Smooth muscle cell (in vitro differentiated cells): ENCODE data around the gene ACER3. TPM values are rescaled to one million over a fixed set of nuclear protein-coding genes. Genes with fewer than 3 reads are reported as not detected.
"Not testable (repeated sequence)": the region's sequence is repeated elsewhere in the genome, so short reads cannot be mapped to it uniquely, and the experiment has no call there.

Source experiments
- DNase-seq: peaks from one replicate; lab custom pipeline; 2025; ENCODE audit not compliant: unreplicated experiment; lab: John Stamatoyannopoulos, UW
- H2AFZ ChIP-seq: fragments of 200-600 bp; sonication (generic); 2 replicates; pipeline ENCODE4 v1.6.0; 2016; ENCODE audit warnings: antibody characterized with exemption, low read depth, mild to moderate bottlenecking
- H3F3A ChIP-seq: fragments of 200-600 bp; sonication (generic); 2 replicates; pipeline ENCODE4 v1.6.0; 2017; ENCODE audit warnings: antibody characterized with exemption, low read depth
- H3K27ac ChIP-seq: fragments of 200-600 bp; sonication (generic); 2 replicates; pipeline ENCODE4 v1.5.1; 2016; ENCODE audit warnings: low read depth, mild to moderate bottlenecking
- H3K27me3 ChIP-seq: fragments of 200-600 bp; sonication (generic); 2 replicates; pipeline ENCODE4 v1.6.1; 2016; ENCODE audit warnings: low read depth, mild to moderate bottlenecking
- H3K36me3 ChIP-seq: fragments of 200-600 bp; sonication (generic); 2 replicates; pipeline ENCODE4 v1.5.1; 2016; ENCODE audit warnings: low read depth
- H3K4me1 ChIP-seq: fragments of 200-600 bp; sonication (generic); 2 replicates; pipeline ENCODE4 v1.5.1; 2016; ENCODE audit warnings: low read depth
- H3K4me2 ChIP-seq: fragments of 200-600 bp; sonication (generic); 2 replicates; pipeline ENCODE4 v1.6.0; 2016; ENCODE audit warnings: mild to moderate bottlenecking
- H3K4me3 ChIP-seq: fragments of 200-600 bp; sonication (generic); 2 replicates; pipeline ENCODE4 v1.5.1; 2016; ENCODE audit warnings: mild to moderate bottlenecking
- H3K79me2 ChIP-seq: fragments of 200-600 bp; sonication (generic); 2 replicates; pipeline ENCODE4 v1.6.0; 2016; ENCODE audit warnings: low read depth, mild to moderate bottlenecking
- H3K9ac ChIP-seq: fragments of 200-600 bp; sonication (generic); 2 replicates; pipeline ENCODE4 v1.6.0; 2016; ENCODE audit warnings: low read depth
- H3K9me3 ChIP-seq: fragments of 200-600 bp; sonication (generic); replicated peaks from 2 replicates; pipeline ENCODE4 v1.5.1; 2016; ENCODE audit warnings: low read depth
- H4K20me1 ChIP-seq: fragments of 200-600 bp; sonication (generic); 2 replicates; pipeline ENCODE4 v1.6.0; 2016; ENCODE audit warnings: low read depth
- WGBS: methylation state at CpG from one replicate; pipeline ENCODE4 v1.1.7; 2016; ENCODE audit warnings: low lambda C conversion rate; 5-methylcytosine and 5-hydroxymethylcytosine counted together
- polyA plus RNA-seq: library from polyadenylated mRNA; unstranded; fragments of >200 nt; fragmentation: Nextera tagmentation; extraction: Ambion mirVana; gene quantifications from 2 replicates; pipeline ENCODE4 v1.2.1, GENCODE V29; 2016
- total RNA-seq: library from RNA; depleted of rRNA; stranded (reverse); fragments of >200 nt; gene quantifications from 2 replicates; pipeline ENCODE4 v1.2.3, GENCODE V29; 2014
- TF ChIP-seq, protein P1 (sequence below): fragments of 200-600 bp; sonication (generic); IDR thresholded peaks from 2 replicates; pipeline ENCODE4 v1.5.1; 2017; ENCODE audit warnings: borderline replicate concordance, mild to moderate bottlenecking, antibody characterized with exemption; ENCODE audit not compliant: insufficient read depth, poor library complexity, severe bottlenecking

Gene ACER3
- total and polyA plus RNA-seq, 2 experiments from 2014 or later: 14.0 to 16.8 TPM

DNA sequence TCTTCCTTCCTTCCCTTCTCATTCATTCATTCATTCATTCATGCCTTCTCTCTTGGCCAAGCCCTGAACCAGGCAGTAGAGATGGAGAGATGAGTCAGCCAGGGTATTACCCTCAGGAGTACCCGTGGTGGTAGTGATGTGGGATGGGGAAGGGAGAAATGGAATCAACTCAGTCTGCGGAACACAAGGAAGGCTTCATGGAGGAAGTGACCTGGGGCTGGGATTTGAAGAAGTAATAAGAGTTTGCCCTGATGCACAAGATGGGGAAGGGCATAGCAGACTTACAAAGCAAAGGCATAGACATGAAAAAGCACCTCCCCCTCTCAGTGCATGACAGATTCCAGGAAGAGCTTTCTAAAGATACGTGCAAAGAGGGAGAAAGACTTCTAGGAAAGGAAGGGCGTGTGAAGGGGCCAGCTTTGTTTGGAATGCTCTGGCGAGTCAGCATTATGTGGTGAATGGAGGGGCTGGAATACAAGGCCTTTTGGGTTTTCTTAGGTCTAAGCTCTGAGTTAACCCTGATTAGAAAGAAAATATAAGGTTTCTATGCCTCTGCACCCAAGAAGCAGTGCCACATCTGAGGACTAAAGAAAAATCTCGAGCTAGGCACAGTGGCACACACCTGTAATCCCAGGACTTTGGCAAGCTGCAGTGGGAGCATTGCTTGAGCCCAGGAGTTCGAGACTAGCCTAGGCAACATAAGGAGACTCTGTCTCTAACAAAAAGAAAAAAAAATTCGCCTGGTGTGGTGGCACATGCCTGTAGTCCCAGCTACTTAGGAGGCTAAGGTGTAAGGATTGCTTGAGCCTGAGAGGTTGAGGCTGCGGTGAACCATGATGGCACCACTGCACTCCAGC lies 36.4 kb upstream of the ACER3 start:
- TF ChIP-seq, protein P1, sequence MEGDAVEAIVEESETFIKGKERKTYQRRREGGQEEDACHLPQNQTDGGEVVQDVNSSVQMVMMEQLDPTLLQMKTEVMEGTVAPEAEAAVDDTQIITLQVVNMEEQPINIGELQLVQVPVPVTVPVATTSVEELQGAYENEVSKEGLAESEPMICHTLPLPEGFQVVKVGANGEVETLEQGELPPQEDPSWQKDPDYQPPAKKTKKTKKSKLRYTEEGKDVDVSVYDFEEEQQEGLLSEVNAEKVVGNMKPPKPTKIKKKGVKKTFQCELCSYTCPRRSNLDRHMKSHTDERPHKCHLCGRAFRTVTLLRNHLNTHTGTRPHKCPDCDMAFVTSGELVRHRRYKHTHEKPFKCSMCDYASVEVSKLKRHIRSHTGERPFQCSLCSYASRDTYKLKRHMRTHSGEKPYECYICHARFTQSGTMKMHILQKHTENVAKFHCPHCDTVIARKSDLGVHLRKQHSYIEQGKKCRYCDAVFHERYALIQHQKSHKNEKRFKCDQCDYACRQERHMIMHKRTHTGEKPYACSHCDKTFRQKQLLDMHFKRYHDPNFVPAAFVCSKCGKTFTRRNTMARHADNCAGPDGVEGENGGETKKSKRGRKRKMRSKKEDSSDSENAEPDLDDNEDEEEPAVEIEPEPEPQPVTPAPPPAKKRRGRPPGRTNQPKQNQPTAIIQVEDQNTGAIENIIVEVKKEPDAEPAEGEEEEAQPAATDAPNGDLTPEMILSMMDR: no peak
- Histone ChIP-seq H3K27me3 (no peaks in the 10 kb centered on the region), H4K20me1 (no peaks in the 10 kb centered on the region), H3K9ac (peak overlapping the region; percentile 54), H3K27ac (peak overlapping the region; percentile 84), H3K4me2 (no peak overlapping the region), H3K9me3 (no peaks in the 10 kb centered on the region), H3K4me1 (no peaks in the 10 kb centered on the region), H3F3A (no peaks in the 10 kb centered on the region), H3K79me2 (no peaks in the 10 kb centered on the region), H2AFZ (no peak overlapping the region), H3K36me3 (no peaks in the 10 kb centered on the region), H3K4me3 (no peak overlapping the region)
- WGBS: 58% methylated on average over 9 of the region's 9 CpGs
- no peak for DNase-seq

DNA sequence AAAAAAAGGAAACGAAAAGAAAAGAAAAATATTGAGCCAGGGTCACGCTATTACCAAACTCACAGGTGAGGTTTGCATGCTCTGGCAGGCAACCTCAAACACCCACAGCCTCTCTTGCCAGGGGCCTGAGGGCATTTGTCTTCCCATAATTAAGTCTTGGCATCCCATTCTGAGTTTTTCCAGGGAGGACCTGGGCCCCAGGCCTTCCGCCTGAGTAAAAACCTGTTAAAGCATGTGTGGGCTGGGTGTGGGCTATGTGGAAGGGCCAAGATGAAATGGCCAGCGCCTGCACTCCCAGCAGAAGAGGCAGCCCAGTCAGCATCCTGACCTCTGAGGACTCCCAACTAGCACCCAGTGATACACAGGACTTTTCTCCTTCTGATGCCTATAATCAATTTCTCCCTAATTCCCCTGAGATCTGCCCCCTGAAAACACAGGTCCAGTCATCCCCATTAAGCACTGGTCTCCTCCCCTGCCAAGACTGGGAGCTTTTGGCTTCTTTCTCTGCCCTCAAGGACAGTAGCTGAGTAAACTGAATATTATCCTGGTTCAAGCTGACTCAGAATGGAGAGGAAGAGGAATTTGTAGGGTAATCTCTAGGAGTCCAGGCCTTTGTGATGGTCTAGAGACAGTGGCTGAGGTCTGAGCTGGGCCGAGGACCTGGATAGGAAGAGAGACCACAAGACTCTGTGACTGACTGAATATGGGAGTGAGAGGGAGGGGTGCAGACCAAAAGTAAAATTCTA lies 35.6 kb upstream of the ACER3 start:
- no peaks in the 10 kb centered on the region for H3F3A ChIP-seq
- H3K27me3 ChIP-seq: no peaks in the 10 kb centered on the region
- H3K9me3 ChIP-seq: no peaks in the 10 kb centered on the region
- no peak overlapping the region for H2AFZ ChIP-seq
- no peak for DNase-seq
- peak overlapping the region; percentile 84 for H3K27ac ChIP-seq
- H3K4me2 ChIP-seq: peak overlapping the region; percentile 16
- H3K4me1 ChIP-seq: no peaks in the 10 kb centered on the region
- H4K20me1 ChIP-seq: no peaks in the 10 kb centered on the region
- H3K79me2 ChIP-seq: no peaks in the 10 kb centered on the region
- no peak overlapping the region for H3K9ac ChIP-seq
- 55% methylated on average over 5 of the region's 5 CpGs for WGBS
- TF ChIP-seq, protein P1: no peak
- no peak overlapping the region for H3K4me3 ChIP-seq
- no peaks in the 10 kb centered on the region for H3K36me3 ChIP-seq

DNA sequence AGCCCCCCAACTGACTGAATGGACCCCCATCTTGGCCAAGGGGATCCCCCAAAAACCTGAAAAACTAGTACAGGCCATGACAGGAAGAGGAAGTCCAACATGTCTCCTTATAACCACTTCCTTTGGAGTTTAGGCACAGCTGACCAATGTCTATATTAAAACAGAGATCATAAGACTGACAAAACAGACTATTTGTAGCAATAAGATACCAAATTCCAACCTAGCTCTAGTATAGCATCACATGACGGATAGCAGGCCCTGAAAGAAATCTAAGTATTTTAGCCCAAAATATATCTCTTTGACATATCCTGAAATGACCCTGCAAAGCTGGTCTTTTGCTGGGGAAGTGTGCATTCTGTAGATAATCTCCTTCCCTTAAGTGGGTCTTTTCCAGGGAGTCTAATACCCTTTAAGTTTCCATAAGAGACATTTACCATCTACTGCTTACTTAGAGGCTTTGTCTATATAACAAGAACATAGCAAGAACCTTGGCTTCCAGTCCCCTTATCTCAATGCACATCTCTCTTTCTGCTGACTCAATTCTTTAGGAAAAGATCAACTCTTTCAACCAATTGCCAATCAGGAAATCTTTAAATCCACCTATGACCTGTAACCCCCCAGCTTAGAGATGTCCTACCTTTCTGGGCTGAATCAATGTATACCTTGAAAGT lies 34.9 kb upstream of the ACER3 start:
- no peak overlapping the region for H3K4me2 ChIP-seq
- no peak overlapping the region for H3K4me3 ChIP-seq
- H3K79me2 ChIP-seq: no peaks in the 10 kb centered on the region
- 93% methylated on average over 1 of the region's 1 CpG for WGBS
- H3K36me3 ChIP-seq: no peaks in the 10 kb centered on the region
- H4K20me1 ChIP-seq: no peaks in the 10 kb centered on the region
- no peak overlapping the region for H2AFZ ChIP-seq
- H3K27me3 ChIP-seq: no peaks in the 10 kb centered on the region
- TF ChIP-seq, protein P1: no peak
- H3K9me3 ChIP-seq: no peaks in the 10 kb centered on the region
- H3F3A ChIP-seq: no peaks in the 10 kb centered on the region
- peak overlapping the region; percentile 84 for H3K27ac ChIP-seq
- no peaks in the 10 kb centered on the region for H3K4me1 ChIP-seq
- no peak overlapping the region for H3K9ac ChIP-seq
- DNase-seq: no peak

DNA sequence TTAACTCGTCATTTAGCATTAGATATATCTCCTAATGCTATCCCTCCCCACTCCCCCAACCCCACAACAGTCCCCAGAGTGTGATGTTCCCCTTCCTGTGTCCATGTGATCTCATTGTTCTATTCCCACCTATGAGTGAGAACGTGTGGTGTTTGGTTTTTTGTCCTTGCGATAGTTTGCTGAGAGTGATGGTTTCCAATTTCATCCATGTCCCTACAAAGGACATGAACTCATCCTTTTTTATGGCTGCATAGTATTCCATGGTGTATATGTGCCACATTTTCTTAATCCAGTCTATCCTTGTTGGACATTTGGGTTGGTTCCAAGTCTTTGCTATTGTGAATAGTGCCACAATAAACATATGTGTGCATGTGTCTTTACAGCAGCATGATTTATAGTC lies 34.2 kb upstream of the ACER3 start:
- H3K9ac ChIP-seq, H3K27me3 ChIP-seq, H3F3A ChIP-seq, H4K20me1 ChIP-seq, H3K4me1 ChIP-seq, DNase-seq, H3K36me3 ChIP-seq, H3K4me2 ChIP-seq, H3K4me3 ChIP-seq, H2AFZ ChIP-seq, H3K79me2 ChIP-seq, H3K27ac ChIP-seq, H3K9me3 ChIP-seq: not testable (repeated sequence)
- WGBS: 94% methylated on average over 3 of the region's 3 CpGs

DNA sequence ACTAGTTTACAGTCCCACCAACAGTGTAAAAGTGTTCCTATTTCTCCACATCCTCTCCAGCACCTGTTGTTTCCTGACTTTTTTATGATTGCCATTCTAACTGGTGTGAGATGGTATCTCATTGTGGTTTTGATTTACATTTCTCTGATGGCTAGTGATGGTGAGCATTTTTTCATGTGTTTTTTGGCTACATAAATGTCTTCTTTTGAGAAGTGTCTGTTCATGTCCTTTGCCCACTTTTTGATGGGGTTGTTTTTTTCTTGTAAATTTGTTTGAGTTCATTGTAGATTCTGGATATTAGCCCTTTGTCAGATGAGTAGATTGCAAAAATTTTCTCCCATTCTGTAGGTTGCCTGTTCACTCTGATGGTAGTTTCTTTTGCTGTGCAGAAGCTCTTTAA lies 33.7 kb upstream of the ACER3 start:
- H3F3A ChIP-seq, H4K20me1 ChIP-seq, H3K4me1 ChIP-seq, H3K4me2 ChIP-seq, H3K27me3 ChIP-seq, H3K79me2 ChIP-seq, DNase-seq, H3K9ac ChIP-seq, H2AFZ ChIP-seq, H3K4me3 ChIP-seq, H3K36me3 ChIP-seq, H3K27ac ChIP-seq, H3K9me3 ChIP-seq: not testable (repeated sequence)
